AG08395 (cell line): ENCODE data around the gene B3GNT3.
"Not testable (repeated sequence)": the region's sequence is repeated elsewhere in the genome, so short reads cannot be mapped to it uniquely, and the experiment has no call there.

Experiments used
- DNase-seq: peaks from one replicate; pipeline ENCODE4 v3.0.0; 2012; ENCODE audit warnings: mixed read lengths, low spot score

The B3GNT3 gene

DNA sequence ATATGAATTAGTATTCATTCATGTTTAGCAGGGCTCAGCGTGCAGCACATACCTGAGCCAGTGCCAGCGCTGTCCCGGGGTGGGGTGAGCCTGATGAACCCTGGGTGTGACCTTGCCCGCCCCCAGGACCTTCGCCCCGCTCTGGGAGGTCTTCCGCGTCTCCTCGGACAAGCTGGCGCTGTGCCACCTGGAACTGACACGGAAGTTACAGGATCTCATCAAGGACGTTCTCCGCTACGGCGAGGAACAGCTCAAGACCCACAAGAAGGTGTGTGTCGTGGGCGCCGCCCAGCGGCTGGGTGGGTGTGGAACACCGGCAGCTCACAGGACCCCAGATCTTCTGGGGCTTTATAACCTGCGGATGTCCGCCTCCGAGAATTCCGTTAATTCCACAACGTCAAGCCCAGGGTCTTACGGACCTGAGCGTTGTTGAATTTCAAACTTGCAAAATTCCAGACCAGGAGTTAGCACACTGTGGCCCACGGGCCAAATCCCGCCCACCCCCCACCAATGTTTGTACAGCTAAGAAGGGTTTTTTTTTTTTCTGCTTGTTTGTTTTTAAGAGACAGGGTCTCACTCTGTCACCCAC lies 28.3 kb upstream of the B3GNT3 start:
- DNase-seq = peak; percentile 78

DNA sequence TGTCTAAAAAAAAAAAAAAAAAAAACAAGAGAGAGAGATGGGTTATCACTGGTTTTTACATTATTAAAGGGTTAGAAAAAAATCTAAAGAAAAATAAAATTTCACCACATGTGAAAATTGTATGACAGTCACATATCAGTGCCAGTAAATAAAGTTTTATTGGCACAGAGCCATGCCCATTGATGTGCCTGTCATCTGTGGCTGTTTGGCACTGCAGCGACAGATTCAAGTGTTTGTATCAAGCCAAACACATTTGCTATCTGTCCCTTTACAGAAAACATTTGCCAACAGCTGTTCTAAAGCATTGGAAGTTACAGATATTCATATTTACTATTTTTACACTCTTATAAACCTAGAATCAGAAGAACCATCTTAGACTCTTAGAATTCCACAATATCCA lies 27.4 kb upstream of the B3GNT3 start:
- DNase-seq = no peak

DNA sequence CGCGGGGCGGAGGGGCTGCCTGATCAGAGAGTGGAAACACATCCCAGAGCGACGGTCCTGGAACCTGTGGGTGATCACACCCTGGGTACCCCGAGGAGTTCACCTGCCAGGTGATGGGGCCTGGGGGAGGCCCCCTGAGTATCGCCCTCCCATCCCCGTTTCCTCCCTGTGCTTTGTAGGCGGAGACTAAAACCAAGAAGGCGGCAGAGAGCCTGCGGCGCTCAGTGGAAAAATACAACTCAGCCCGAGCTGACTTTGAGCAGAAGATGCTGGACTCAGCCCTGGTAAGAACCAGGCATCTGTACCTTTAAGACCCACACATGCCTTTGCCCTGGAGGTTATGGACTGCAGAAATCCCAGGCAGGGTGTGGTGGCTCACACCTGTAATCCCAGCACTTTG lies 24.3 kb upstream of the B3GNT3 start:
- no peak for DNase-seq

DNA sequence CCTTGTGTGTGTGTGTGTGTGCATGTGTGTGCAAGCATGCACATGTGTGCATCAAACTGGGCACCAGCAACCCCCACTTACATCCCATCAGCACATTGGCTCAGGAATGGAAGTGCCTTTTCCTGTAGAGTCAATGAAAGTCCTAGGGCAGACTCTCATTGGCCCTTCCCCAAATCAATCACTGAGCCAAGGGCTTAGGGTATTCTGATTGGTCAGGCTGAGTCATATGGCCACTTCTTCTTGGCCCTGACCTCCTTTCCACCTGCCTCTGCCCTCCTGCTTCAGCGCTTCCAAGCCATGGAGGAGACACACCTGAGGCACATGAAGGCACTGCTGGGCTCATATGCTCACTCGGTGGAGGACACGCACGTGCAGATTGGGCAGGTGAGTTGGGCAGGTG lies 22.8 kb upstream of the B3GNT3 start:
- DNase-seq = no peak

DNA sequence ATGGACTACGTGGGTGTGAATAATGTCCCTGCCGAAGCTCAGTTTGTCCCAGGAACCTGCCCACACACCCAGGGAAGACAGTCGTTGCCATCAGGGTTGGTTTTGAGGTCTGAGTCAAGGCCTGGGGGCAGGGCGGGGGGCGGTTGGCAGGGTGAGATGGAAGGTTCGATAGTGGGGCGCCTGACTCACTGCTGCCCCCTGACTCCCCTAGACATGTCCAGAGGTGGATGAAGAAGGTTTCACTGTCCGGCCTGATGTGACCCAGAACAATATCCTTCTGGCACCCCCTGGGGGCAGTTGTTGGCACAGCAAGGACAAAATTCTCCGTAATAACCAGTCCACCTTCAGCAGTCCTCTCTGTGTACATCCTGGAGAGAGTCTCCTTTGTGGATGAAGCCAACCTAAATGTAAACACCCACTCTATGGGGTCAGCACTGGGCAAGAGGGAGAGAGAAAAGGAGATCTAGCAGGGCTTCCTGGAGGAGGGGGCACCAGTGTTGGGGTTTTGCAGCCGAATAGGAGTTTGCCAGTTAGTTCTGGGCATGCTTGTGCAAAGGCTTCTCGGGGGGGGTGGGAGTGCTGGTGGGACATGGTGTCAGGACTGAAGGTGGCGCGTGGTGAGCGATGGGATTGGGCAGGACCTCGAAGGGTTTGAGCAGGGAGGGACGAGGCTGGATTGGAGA lies 19.6 kb upstream of the B3GNT3 start:
- DNase-seq = peak; percentile 38

DNA sequence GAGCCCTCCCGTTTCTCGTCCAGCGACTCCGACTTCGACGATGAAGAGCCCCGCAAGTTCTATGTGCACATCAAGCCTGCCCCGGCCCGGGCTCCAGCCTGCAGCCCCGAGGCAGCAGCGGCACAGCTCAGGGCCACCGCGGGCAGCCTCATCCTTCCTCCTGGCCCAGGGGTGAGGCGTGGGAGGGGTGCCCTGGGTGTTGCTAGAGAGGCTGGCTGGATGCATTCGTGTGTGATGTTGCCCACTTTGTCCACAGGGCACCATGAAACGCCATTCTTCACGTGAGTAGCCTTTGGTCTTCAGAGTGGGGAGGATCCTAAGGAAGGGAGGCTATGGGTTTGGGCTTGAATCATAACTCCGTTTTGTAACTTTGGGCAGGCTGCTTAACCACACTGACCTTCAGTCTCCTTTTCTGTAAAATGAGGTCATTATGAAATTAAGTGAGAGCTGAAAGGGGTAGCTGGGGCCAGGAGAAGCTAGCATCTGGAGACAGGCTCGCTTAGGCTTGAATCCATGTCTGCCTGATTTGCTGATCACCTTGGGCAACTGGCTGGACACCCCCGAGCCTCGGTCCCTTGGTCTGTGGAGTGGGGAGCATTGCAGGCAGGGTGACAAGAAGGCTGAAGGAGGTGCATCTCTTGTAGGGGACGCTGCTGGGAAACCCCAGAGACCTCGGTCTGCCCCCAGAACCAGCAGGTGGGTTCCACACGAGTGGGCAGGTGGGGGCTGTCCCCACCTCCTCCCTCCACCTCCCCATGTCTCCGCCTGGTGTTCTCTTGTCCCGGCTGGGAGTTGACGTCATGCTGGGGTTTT lies 18.7 kb upstream of the B3GNT3 start:
- DNase-seq = no peak

DNA sequence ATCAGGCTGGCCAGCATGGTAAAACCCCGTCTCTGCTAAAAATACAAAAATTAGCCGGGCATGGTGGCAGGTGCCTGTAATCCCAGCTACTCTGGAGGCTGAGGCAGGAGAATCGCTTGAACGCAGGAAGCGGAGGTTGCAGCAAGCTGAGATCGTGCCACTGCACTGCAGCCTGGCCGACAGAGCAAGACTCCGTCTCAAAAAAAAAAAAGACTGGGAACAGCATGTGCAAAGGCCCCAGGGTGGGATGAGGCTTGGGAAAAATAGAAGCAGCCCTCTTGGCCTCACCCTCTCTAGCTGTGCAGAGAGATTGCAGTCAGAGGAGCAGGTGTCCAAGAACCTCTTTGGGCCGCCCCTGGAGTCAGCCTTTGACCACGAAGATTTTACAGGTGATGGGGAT lies 17.1 kb upstream of the B3GNT3 start:
- not testable (repeated sequence) for DNase-seq

DNA sequence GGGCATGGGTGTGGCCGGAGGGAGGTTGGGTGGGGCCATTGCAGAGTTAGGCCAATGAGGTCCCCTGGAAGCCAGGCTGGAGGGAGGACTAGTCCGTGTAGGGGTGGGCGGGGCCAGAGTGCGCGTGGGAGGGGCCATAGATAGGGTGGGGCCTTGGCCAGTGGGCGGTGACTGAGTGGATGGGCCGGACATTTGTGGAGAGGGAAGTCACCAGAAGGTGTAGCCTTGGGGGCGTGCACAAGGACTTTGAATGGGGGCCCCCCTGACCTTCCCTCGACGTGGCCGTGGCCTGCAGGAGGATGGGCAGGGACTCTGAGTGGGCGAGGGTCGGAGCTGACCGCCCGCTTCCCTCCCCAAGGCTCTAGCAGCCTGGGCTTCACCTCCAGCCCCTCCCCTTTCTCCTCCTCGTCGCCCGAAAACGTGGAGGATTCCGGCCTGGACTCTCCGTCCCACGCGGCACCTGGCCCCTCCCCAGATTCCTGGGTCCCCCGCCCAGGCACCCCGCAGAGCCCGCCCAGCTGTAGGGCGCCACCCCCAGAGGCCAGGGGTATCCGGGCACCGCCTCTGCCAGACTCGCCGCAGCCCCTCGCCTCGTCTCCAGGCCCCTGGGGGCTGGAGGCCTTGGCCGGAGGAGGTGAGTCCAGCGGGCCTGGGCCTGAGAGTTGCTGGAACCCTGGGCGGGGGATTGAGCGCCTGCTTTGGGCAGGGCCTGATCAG lies 16.5 kb upstream of the B3GNT3 start:
- DNase-seq = peak; percentile 61

DNA sequence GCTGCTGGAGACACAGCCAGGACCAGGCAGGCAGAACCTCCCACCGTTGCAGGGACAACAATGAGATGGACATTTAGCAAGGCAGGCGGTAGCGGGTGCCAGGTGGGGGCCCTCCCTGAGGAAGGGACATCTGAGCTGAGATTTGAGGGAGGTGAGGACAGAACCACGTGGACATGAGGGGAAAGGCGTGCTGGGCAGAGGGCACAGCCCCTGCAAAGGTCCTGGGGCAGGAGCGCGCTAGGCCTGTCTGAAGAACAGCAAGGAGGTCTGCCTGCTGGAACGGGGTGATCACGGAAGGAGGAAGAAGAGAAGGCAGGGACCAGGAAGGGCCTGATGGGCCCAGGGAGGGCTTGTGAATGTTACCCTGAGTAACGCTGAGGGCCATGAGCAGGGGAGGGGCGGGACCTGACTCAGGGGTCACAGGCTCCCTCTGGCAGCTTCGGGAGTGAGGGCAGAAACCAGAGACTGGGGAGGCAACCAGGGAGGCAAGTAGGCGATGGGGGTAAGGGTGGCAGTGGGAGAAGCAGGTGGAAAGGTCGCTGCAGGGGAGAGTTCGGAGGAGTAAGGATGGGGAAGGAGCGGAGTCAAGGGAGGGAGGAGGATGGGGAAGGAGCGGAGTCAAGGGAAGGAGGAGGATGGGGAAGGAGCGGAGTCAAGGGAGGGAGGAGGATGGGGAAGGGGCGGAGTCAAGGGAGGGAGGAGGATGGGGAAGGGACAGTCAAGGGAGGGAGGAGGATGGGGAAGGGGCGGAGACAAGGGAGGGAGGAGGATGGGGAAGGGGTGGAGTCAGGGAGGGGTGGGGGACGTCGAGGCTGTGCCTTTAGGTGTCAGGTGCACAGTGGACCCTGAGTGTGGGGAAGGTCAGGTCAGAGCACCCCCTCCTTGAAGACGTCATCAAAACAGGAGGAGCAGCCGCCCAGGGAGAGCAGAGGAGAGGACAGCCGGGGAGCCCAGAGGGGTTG lies 15.7 kb upstream of the B3GNT3 start:
- peak; percentile 40 for DNase-seq

DNA sequence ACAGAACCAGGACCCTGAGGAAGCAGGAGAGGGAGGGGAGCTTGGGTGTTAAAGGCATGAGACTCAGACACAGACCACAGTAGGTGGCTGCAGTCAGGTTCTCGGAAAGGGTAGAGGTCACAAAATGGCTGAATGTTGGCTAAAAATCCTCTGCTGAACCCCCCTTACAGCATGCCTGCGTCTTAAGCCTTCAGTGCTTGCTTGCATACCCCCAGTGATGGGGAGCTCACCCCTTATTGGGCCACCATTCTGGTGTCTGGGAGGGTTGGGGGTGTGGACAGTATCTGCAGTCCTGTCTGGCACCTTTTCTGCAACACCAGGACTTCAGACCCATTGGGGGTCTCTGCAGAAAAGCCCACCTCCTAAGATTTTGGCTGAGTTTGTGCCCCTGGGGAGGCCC lies 14.2 kb upstream of the B3GNT3 start:
- no peak for DNase-seq

DNA sequence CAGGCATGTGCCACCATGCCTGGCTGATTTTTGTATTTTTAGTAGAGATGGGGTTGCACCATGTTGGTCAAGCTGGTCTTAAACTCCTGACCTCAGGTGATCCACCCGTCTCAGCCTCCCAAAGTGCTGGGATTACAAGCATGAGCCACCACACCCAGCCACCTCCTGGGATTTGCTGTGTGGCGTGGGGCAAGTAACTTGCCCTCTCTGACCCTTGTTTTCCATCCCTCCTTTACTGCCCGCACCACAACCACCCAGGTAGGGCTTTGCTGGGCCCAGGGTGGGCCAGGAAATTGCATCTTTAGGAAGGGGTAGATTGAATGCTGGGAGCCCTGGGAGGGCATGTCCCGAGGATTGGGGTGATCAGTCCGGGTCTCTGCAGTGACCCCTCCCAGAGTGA lies 11.2 kb upstream of the B3GNT3 start:
- DNase-seq = not testable (repeated sequence)

DNA sequence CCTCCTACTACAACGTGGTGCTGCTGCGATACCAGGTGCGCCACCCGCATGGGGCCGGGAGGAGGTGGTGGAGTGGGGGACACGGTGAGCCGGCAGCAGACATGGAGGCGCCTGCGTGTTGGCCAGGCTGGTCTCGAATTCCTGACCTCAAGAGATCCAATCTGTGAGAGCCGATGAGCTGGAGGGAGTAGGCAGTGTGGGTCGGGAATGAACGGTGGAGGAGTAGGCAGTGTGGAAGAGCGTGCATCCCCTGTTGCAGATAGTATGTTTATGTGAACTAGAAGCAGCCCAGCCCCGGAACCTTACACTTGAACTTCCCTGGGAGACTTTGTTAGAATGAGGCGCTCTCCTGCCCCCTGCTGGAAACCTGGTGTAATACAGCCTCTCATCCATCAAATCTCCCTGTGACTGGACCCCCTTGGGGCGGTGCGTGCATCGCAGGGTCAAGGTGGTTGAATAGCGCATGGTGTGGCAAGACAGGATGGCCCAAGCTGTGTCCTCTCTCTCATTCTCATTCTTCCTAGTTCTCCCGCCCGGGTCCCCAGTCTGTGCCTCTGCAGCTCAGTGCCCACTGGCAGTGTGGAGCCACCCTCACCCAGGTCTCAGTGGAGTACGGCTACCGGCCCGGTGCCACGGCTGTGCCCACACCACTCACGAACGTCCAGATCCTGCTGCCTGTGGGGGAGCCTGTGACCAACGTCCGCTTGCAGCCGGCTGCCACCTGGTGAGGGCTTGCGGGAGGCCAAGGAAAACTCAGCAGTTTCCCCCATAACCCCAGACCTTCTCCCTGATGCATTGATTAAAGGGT lies 10.5 kb upstream of the B3GNT3 start:
- peak; percentile 78 for DNase-seq

DNA sequence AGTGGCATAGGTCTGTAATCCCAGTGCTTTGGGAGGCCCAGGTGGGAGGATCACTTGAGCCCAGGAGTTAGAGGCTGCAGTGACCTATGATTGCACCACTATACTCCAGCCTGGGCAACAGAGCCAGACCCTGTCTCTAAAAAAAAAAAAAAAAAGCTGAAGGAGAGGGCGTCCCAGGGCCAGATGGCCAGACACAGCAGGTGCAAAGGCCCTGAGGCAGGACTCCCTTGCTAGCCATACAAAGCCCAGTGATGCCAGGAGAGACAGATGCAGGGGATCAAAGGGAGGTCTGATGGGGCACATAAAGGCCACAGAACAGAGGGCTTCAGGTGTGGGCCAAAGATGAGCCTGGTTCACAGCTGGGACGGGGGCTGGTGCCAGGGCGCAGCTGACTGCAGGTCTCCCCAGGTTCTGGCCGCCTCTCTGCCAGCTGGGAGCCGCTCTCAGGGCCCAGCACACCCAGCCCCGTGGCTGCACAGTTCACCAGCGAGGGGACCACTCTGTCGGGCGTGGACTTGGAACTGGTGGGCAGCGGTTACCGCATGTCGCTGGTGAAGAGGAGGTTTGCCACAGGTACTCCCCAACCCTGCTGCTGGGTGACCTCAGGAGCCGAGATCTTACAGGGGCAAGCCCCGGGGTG lies 7.5 kb upstream of the B3GNT3 start:
- DNase-seq = no peak

DNA sequence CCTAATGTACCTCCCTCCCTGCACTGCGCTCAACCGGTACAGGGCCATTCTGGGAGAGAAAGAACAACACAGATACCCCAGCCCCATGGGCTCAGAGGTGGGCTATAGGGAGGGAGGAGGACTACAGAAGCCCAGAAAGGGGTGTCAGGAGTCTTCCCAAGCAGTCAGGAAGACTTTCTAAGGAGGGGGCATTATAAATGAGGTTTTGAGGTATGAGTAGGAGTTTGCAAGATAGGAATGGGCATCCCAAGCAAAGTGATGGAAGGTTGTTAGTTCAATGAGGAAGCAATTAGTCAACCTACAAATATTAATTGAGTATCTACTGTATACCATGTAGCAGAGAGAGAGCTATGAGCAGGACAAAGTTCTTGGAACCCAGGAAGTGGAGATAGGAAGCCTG lies 6.3 kb upstream of the B3GNT3 start:
- no peak for DNase-seq

DNA sequence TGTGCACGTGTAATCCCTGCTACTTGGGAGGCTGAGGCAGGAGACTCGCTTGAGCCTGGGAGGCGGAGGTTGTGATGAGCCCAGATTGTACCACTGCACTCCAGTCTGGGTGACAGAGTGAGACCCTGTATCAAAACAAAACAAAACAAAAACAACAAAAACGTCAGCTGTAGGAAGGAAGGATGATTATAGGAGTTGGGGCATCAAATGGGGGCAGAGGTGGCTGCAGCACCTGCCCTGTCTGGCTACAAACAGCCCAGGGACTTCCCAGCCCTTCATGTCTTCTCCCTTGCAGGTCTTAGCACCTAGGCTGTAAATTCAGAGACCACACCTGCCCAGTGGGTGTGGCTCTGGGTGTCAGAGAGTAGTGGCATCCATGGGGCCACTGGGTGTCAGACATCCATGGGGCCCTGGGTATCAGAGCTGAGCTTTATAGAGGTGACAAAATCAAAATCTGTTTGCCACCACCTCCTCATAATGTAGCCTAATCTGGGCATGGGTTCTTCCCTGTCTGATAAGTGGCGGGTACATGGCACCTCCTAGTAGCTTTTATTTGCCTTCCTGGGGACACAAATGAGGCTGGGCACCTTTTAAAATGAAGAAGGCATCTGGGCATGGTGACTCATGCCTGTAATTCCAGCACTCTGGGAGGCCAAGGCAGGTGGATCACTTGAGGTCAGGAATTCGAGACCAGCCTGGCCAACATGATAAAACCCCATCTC lies 4.7 kb upstream of the B3GNT3 start:
- no peak for DNase-seq

DNA sequence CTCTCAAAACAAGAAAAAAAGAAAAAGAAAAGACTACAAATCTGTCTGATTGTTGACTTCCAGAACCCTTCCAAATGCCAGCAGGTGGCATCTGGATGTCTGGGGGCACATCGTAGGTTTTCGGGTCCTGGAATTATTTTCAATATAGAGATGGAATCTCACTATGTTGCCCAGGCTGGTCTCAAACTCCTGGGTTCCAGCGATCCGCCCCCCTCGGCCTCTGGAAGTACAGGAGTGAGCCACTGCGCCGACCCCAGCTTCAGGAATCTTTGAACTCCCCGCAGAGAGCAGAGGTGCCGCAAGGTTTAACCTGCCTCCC lies 567 bp upstream of the B3GNT3 start:
- DNase-seq = no peak

DNA sequence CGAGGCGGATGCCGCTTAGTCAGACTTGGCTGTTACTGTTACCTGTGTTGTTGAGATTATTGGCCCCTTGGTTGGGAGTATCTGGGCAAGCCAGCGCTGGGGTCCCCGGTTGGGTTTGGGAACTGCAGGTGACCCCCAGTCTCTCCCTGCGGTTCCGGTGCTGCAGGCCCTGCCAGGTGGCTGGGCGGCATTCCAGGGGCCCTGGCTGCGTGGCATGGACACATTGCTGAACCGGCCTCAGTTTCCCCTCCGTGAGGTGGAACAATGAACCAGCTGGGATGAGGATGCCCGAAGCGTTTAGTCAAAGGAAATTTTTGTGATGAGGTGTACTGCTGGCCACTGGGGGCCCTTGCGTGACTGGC lies 538 bp downstream of the B3GNT3 start:
- DNase-seq = no peak

DNA sequence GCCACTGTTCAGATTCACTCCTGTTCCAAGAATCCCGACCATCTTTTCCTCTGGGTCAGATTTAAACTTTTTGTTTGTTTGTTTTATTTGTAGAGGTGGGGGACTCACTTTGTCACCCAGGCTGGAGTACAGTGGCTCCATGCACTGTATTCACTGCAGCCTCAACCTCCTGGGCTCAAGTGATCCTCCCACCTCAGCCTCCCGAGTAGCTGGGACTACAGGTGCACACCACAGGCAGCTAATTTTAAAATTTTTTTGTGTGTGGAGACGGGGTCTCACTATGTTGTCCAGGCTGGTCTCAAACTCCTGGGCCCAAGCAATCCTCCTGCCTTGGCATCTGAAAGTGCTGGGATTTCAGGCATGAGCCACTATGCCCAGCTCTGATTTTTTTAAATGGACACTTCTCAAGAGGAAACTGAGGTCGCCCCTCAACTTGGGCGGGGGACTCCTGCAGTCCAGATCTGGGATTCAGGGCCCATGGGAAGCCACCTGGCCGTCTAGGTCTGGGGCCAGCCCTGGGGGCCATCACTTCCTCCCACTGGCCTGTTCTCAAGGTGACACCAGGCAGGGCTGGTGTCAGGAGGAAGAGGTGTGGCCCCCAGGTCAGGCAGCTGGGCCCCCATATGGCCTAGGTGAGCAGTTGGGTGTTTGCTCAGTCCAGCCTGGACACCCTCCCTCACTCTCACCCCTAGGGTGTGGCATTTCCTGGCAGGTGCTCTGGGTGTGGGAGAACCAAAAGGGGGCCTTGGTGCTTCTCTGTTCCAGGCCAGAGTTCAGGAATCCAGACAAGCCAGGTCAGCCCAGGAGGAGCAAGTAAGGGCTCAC lies 1.3 kb downstream of the B3GNT3 start:
- DNase-seq = no peak
